CD4-positive, alpha-beta memory T cell (primary cell): ENCODE measurements around the gene SEH1L. TPM values are rescaled to one million over a fixed set of nuclear protein-coding genes. Genes with fewer than 3 reads are reported as not detected.

Experiments
- CTCF ChIA-PET: fragments of 350-600 bp; sonication (Branson Sonifier 250); formaldehyde crosslinking; loops from one replicate; lab custom pipeline; 2021; ENCODE audit warnings: inconsistent platforms; ENCODE audit not compliant: partially characterized antibody; lab: Charles Lee
- POLR2A ChIA-PET: fragments of 350-600 bp; sonication (Branson Sonifier 250); formaldehyde crosslinking; loops from one replicate; lab custom pipeline; 2021; ENCODE audit not compliant: partially characterized antibody; lab: Charles Lee
- DNase-seq, 5 donors: peaks; one replicate each; pipeline versions ENCODE4 v3.0.0 to v3.0.0-alpha.2; 2020 to 2022; ENCODE audit warnings: mixed read lengths in 1 of 5
- H3K27ac ChIP-seq: one replicate; pipeline ENCODE4 v1.7.0; 2013; ENCODE audit warnings: low read depth, low read length
- H3K27me3 ChIP-seq: 2 replicates; pipeline ENCODE4 v1.7.0; 2013; ENCODE audit warnings: mild to moderate bottlenecking, low read length, moderate library complexity; ENCODE audit not compliant: insufficient read depth
- H3K36me3 ChIP-seq: 2 replicates; pipeline ENCODE4 v1.7.0; 2013; ENCODE audit warnings: mild to moderate bottlenecking, low read length, moderate library complexity; ENCODE audit not compliant: insufficient read depth
- H3K4me1 ChIP-seq: 2 replicates; pipeline ENCODE4 v1.7.0; 2013; ENCODE audit warnings: mild to moderate bottlenecking, low read length, moderate library complexity; ENCODE audit not compliant: insufficient read depth
- H3K4me3 ChIP-seq, 2 donors: one replicate each; pipeline ENCODE4 v1.7.0; 2013; ENCODE audit warnings: low read length in 2 of 2, mild to moderate bottlenecking in 1 of 2
- H3K9me3 ChIP-seq, 2 donors: one replicate each; pipeline ENCODE4 v1.7.0; 2013; ENCODE audit warnings: low read length in 2 of 2, control low read depth in 1 of 2; ENCODE audit not compliant: control insufficient read depth in 1 of 2
- H3K27ac Mint-ChIP-seq, 7 donors: one replicate each; pipeline ENCODE4 v1.8.0; 2020 to 2021; ENCODE audit warnings: mixed read lengths in 7 of 7, mild to moderate bottlenecking in 6 of 7, inconsistent platforms in 3 of 7, moderate library complexity in 3 of 7
- H3K27me3 Mint-ChIP-seq, 2 donors: one replicate each; pipeline ENCODE4 v1.8.0; 2020 to 2021; ENCODE audit warnings: mixed read lengths in 2 of 2
- H3K36me3 Mint-ChIP-seq, 2 donors: one replicate each; pipeline ENCODE4 v1.8.0; 2020 to 2021; ENCODE audit warnings: mixed read lengths in 2 of 2, inconsistent platforms in 1 of 2, mild to moderate bottlenecking in 1 of 2
- H3K4me1 Mint-ChIP-seq, 4 donors: one replicate each; pipeline ENCODE4 v1.8.0; 2020 to 2021; ENCODE audit warnings: mixed read lengths in 4 of 4, mild to moderate bottlenecking in 1 of 4
- H3K4me3 Mint-ChIP-seq, 8 donors: one replicate each; pipeline ENCODE4 v1.8.0; 2020 to 2021; ENCODE audit warnings: mixed read lengths in 8 of 8, mild to moderate bottlenecking in 7 of 8, moderate library complexity in 6 of 8, inconsistent platforms in 3 of 8
- H3K9me3 Mint-ChIP-seq, 8 donors: one replicate each; pipeline ENCODE4 v1.8.0; 2020 to 2021; ENCODE audit warnings: mixed read lengths in 8 of 8, mild to moderate bottlenecking in 5 of 8, inconsistent platforms in 3 of 8, moderate library complexity in 1 of 8
- intact Hi-C: fragments of 100-400 bp; cut with micrococcal nuclease; formaldehyde crosslinking; loops from one replicate; pipeline ENCODE4 v1.15.1; 2023
- polyA plus RNA-seq, 2 donors: library from polyadenylated mRNA; unstranded; fragments of 300-500 nt; fragmentation: Illumina TruSeq; gene quantifications; one replicate each; pipeline ENCODE4 v1.2.3, GENCODE V29; 2021
- total RNA-seq, 2 experiments: library from RNA; stranded (reverse); gene quantifications; one replicate each; pipeline ENCODE4 v1.2.3, GENCODE V29; 2021

Gene SEH1L
- total and polyA plus RNA-seq, 4 experiments from 2014 or later = 27.6 to 31.3 (median 29.3) TPM

DNA sequence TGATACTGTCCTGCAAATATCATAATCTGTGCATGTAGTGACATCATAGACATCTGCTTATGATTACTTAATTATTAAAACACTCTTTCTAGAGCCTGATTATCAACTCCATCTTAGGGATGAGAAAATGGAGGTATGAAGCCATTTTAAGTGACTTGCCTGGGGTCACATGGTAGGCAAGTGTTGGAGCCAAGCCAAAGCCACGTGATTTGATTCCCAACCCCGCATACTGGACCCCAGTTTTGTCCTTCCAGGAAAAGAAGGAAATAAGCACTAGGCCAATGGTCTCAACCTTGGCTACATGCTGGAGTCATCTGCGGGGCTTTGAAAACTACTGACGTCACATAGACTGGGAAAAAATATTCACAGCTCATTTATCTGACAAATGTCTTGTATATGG lies 19.6 kb upstream of the SEH1L start:
- Mint-ChIP-seq H3K4me3 (no peak overlapping the region), H3K27ac (peak overlapping the region in 1 of 7 donors; percentile 17), H3K4me1 (peaks cover 0 to 5% (median 0%) of the 10 kb centered on the region in 4 donors), H3K27me3 (no peaks in the 10 kb centered on the region), H3K36me3 (no peaks in the 10 kb centered on the region), H3K9me3 (no peaks in the 10 kb centered on the region)
- ChIA-PET CTCF (interaction anchor here (1.0 to 1.5 kb wide), 3 partner anchors 13 to 201 kb away, joined by 3 to 4 read pairs (median 3); no protein-coding TSS in a partner anchor), POLR2A (no interaction called here)
- Histone ChIP-seq H3K9me3 (no peaks in the 10 kb centered on the region), H3K4me1 (no peaks in the 10 kb centered on the region), H3K27me3 (no peaks in the 10 kb centered on the region), H3K4me3 (no peak overlapping the region), H3K36me3 (no peaks in the 10 kb centered on the region), H3K27ac (no peak overlapping the region)
- intact Hi-C loops = no loop called here
- no peak for DNase-seq

DNA sequence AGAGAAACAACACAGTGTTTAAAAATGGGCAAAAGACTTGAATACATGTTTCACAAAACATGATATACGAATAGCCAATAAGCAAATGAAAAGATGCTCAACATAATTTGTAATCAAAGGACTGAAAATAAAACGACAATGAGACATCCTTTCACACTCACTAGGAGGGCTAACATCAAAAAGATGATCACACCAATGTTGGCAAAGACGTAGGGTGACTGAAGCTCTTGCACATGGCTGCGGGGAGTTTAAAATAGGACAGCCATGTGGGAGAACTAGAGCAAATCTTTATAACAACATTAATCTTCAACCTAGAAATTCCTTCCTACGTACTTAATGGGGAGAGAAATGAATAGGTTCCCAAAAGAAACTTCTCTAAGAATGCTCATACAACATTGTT lies 19.2 kb upstream of the SEH1L start:
- Histone ChIP-seq H3K9me3 (no peaks in the 10 kb centered on the region), H3K27ac (no peak overlapping the region), H3K4me3 (no peak overlapping the region), H3K4me1 (no peaks in the 10 kb centered on the region), H3K36me3 (no peaks in the 10 kb centered on the region), H3K27me3 (no peaks in the 10 kb centered on the region)
- intact Hi-C loops = no loop called here
- POLR2A ChIA-PET = no interaction called here
- DNase-seq = no peak
- Mint-ChIP-seq H3K4me1 (peaks cover 0 to 5% (median 0%) of the 10 kb centered on the region in 4 donors), H3K9me3 (no peaks in the 10 kb centered on the region), H3K36me3 (no peaks in the 10 kb centered on the region), H3K27me3 (no peaks in the 10 kb centered on the region), H3K4me3 (no peak overlapping the region), H3K27ac (no peak overlapping the region)
- CTCF ChIA-PET = interaction anchor here (1.0 to 1.5 kb wide), 4 partner anchors 13 to 202 kb away, joined by 3 to 4 read pairs (median 4); no protein-coding TSS in a partner anchor

DNA sequence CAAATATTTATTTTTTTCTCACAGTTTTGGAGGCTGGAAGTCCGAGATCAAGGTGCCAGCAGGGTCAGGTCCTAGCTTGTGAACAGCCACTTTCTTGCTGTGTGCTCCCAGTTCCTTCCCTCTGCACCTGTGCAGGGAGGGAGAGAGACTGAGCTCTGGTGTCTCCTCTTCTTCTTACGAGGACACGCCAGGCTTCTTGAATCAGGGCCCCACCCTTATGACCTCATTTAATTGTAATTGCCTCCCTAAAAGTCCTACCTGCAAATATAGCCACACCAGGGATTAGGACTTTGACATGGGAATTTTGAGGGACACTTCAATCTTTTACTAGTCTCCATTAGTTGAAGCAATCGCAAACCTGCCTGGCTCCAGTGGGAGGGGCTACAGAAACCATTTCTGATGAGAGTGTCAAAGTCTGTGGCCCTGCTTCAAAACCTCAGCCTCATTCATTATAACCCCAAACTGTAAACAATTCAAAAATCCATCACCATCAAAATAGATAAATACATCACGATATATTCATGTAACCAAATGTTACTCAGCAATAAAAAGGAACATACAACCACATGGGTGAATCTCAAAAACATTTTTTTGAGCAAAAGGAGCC lies 18.2 kb upstream of the SEH1L start:
- H3K4me3 ChIP-seq = no peak overlapping the region
- Mint-ChIP-seq H3K9me3 (no peaks in the 10 kb centered on the region), H3K4me1 (peaks cover 0 to 8% (median 2%) of the 10 kb centered on the region in 4 donors), H3K27me3 (peaks cover 0 to 1% of the 10 kb centered on the region in 2 donors), H3K4me3 (no peak overlapping the region), H3K36me3 (no peaks in the 10 kb centered on the region), H3K27ac (peak overlapping the region in 2 of 7 donors; percentile 23 to 24)
- intact Hi-C loops = no loop called here
- H3K27ac ChIP-seq = no peak overlapping the region
- POLR2A ChIA-PET = interaction anchor here (1.0 kb wide), 1 partner anchor 8 kb away, joined by 3 read pairs; no protein-coding TSS in a partner anchor
- H3K27me3 ChIP-seq = no peaks in the 10 kb centered on the region
- no peaks in the 10 kb centered on the region for H3K36me3 ChIP-seq
- peaks cover 4% of the 10 kb centered on the region for H3K4me1 ChIP-seq
- CTCF ChIA-PET = interaction anchor here (1.1 to 1.5 kb wide), 2 partner anchors 14 to 186 kb away, joined by 3 to 4 read pairs; no protein-coding TSS in a partner anchor
- DNase-seq = no peak
- no peaks in the 10 kb centered on the region for H3K9me3 ChIP-seq

DNA sequence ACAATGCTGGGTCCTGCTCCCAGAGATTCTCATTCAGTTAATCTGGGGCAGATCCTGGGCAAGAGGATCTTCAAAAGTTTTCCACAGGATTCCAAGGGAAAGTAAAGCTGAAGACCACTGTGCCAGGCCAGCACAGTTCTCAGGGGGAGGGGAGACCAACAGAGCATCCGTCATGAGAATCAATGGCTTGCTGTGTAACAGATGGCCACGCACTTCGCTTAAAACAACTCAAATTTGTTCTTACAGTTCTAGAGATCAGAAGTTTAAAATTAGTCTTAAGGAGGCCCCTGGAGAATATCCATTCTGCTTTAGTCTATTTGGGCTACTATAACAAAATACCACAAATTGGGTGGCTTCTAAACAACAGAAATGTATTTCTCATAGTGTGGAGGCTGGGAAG lies 17.4 kb upstream of the SEH1L start:
- POLR2A ChIA-PET = no interaction called here

DNA sequence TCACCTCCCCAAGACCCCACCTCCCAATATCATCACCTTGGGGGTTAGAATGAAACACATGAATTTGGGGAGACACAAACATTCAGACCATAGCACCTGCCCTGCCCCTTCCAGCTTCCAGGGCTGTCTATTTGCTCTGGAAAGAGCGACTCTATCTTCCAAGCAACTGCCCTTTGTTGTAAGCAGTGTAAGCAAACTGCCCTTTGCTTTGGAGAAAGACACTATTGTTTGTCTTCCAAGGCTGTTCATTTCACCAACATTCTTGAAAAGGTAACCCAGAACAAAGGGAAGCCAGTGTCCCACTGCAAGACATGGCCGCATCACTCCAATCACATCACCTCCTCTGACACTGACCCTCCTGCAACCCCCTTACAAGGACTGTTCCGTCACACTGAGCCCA lies 16.9 kb upstream of the SEH1L start:
- no peak overlapping the region for H3K27ac ChIP-seq
- no peaks in the 10 kb centered on the region for H3K27me3 ChIP-seq
- H3K9me3 ChIP-seq = no peaks in the 10 kb centered on the region
- H3K36me3 ChIP-seq = no peaks in the 10 kb centered on the region
- intact Hi-C loops = no loop called here
- Mint-ChIP-seq H3K36me3 (no peaks in the 10 kb centered on the region), H3K27me3 (peaks cover 0 to 2% of the 10 kb centered on the region in 2 donors), H3K27ac (no peak overlapping the region), H3K4me3 (no peak overlapping the region), H3K4me1 (peaks cover 0 to 9% (median 4%) of the 10 kb centered on the region in 4 donors), H3K9me3 (no peaks in the 10 kb centered on the region)
- ChIA-PET POLR2A (no interaction called here), CTCF (interaction anchor here (1.2 kb wide), 1 partner anchor 40 kb away, joined by 3 read pairs; no protein-coding TSS in a partner anchor)
- no peak for DNase-seq
- H3K4me1 ChIP-seq = peaks cover 5% of the 10 kb centered on the region
- no peak overlapping the region for H3K4me3 ChIP-seq

More for the DNA sequence above, 17.4 kb upstream of the SEH1L start:
- CTCF ChIA-PET = interaction anchor here (1.2 kb wide), 1 partner anchor 40 kb away, joined by 3 read pairs; no protein-coding TSS in a partner anchor
- no peak overlapping the region for H3K27ac Mint-ChIP-seq
- H3K9me3 Mint-ChIP-seq = no peaks in the 10 kb centered on the region
- H3K27me3 Mint-ChIP-seq = peaks cover 0 to 2% of the 10 kb centered on the region in 2 donors
- intact Hi-C loops = no loop called here
- peaks cover 5% of the 10 kb centered on the region for H3K4me1 ChIP-seq
- no peaks in the 10 kb centered on the region for H3K36me3 Mint-ChIP-seq
- DNase-seq = no peak
- H3K4me3 Mint-ChIP-seq = no peak overlapping the region
- H3K27ac ChIP-seq = no peak overlapping the region
- peaks cover 0 to 9% (median 4%) of the 10 kb centered on the region in 4 donors for H3K4me1 Mint-ChIP-seq
- no peak overlapping the region for H3K4me3 ChIP-seq
- no peaks in the 10 kb centered on the region for H3K27me3 ChIP-seq
- no peaks in the 10 kb centered on the region for H3K36me3 ChIP-seq
- no peaks in the 10 kb centered on the region for H3K9me3 ChIP-seq

DNA sequence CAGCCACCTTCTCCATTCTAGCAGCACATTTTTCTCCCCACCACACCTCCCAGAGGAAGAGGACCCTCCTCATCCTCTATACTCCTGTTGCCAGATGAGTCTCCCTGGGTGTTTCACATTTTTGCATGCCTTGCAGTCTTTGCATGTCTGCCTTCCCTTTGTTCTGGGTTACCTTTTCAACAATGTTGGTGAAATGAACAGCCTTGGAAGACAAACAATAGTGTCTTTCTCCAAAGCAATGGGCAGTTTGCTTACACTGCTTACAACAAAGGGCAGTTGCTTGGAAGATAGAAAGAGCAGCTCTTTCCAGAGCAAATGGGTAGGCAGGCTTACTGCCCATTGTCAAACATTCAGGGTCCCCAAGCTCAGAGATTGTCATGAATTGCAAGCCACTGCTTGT lies 14.5 kb upstream of the SEH1L start:
- intact Hi-C loops = no loop called here
- CTCF ChIA-PET = interaction anchor here (1.0 to 4.7 kb wide), 20 partner anchors 10 to 545 kb away, joined by 3 to 221 read pairs (median 11); partner anchors contain the start of genes CEP76 and PSMG2
- Mint-ChIP-seq H3K27me3 (peaks cover 2 to 3% of the 10 kb centered on the region in 2 donors), H3K4me3 (no peak overlapping the region), H3K9me3 (no peaks in the 10 kb centered on the region), H3K27ac (no peak overlapping the region), H3K4me1 (peaks cover 0 to 9% (median 4%) of the 10 kb centered on the region in 4 donors), H3K36me3 (no peaks in the 10 kb centered on the region)
- H3K9me3 ChIP-seq = no peaks in the 10 kb centered on the region
- POLR2A ChIA-PET = interaction anchor here (1.7 kb wide), 1 partner anchor 231 kb away, joined by 5 read pairs; the partner anchor contains the start of gene CEP76
- peaks cover 5% of the 10 kb centered on the region for H3K4me1 ChIP-seq
- no peaks in the 10 kb centered on the region for H3K36me3 ChIP-seq
- H3K27me3 ChIP-seq = no peaks in the 10 kb centered on the region
- no peak for DNase-seq
- no peak overlapping the region for H3K4me3 ChIP-seq
- no peak overlapping the region for H3K27ac ChIP-seq

DNA sequence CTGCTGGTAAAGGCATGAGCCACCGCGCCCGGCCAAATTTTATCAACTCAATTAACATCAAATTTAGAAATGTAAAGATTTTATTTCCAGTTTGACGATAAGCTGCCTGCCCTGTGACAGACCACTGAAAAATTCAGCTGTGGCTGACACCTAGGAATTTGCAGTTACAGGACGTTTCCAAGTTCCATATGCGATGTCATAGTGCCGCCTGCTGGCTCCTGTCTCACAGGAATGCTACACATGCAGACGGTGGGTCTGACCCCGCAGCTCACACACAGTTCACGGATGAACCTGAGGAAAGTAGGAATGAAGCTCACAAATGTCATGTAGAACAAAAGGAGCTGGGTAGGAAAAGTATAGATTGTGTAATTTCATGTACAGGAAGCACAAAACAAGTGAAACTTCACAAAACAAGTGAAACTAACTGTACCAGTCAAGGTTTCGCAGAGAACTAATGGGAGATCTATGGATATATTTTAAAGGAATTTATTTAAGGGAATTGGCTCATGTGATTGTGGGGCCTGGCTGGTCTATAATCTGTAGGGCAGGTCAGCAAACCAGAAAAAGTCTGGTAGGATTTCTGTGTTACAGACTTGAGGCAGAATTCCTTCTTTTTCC lies 13.2 kb upstream of the SEH1L start:
- no peaks in the 10 kb centered on the region for H3K9me3 Mint-ChIP-seq
- CTCF ChIA-PET = interaction anchor here (0.6 to 4.7 kb wide), 50 partner anchors 8 to 607 kb away, joined by 3 to 221 read pairs (median 5); partner anchors contain the start of genes CEP192, CEP76, PSMG2 and SEH1L
- intact Hi-C loops = loop anchor here (1.0 kb wide), 4 partner anchors 40 to 543 kb away; no protein-coding TSS in a partner anchor

More for the DNA sequence above, 13.2 kb upstream of the SEH1L start:
- Histone ChIP-seq H3K9me3 (no peaks in the 10 kb centered on the region), H3K36me3 (no peaks in the 10 kb centered on the region), H3K27me3 (no peaks in the 10 kb centered on the region), H3K27ac (no peak overlapping the region), H3K4me3 (no peak overlapping the region), H3K4me1 (peaks cover 5% of the 10 kb centered on the region)
- peak overlapping the region in 2 of 8 donors; percentile 6 to 59 for H3K4me3 Mint-ChIP-seq
- POLR2A ChIA-PET = interaction anchor here (1.0 to 1.7 kb wide), 7 partner anchors 13 to 232 kb away, joined by 3 to 8 read pairs (median 5); partner anchors contain the start of genes CEP76 and PTPN2
- no peaks in the 10 kb centered on the region for H3K36me3 Mint-ChIP-seq
- H3K4me1 Mint-ChIP-seq = peaks cover 0 to 7% (median 4%) of the 10 kb centered on the region in 4 donors
- peaks cover 2 to 3% of the 10 kb centered on the region in 2 donors for H3K27me3 Mint-ChIP-seq
- H3K27ac Mint-ChIP-seq = peak overlapping the region in 1 of 7 donors; percentile 32
- DNase-seq = peak; percentile 71 to 76 (median 73)
